ENCODE results near the gene TEX13D.

The TEX13D gene

GRCh38 chrX:124348182-124348581, 15.7 kb downstream of the TEX13D start:
- no peak for DNase-seq (ENCODE audit: low read depth, low spot score)

GRCh38 chrX:124348885-124349453, 16.5 kb downstream of the TEX13D start:
- DNase-seq (ENCODE audit: low read depth, low spot score) = no peak

- DNase-seq (ENCODE audit: low read depth, low spot score) = no peak
These were observed 22.2 kb downstream of the TEX13D start for GRCh38 chrX:124354648-124355047.

- no peak for DNase-seq (ENCODE audit: low read depth, low spot score)
These were observed 26.4 kb downstream of the TEX13D start for GRCh38 chrX:124358800-124359383.

- DNase-seq (ENCODE audit: low read depth, low spot score) = no peak
These were observed 29.6 kb downstream of the TEX13D start for GRCh38 chrX:124362072-124362471.

GRCh38 chrX:124362761-124363160, 30.3 kb downstream of the TEX13D start:
- DNase-seq (ENCODE audit: low read depth, low spot score) = no peak

- DNase-seq (ENCODE audit: low read depth, low spot score) = no peak
These were observed 37.3 kb downstream of the TEX13D start for GRCh38 chrX:124369722-124370121.

GRCh38 chrX:124373348-124373747, 40.9 kb downstream of the TEX13D start:
- DNase-seq (ENCODE audit: low read depth, low spot score) = no peak

- no peak for DNase-seq (ENCODE audit: low read depth, low spot score)
These were observed 46.2 kb downstream of the TEX13D start for GRCh38 chrX:124378643-124379042.

- DNase-seq (ENCODE audit: low read depth, low spot score) = no peak
These were observed 50.9 kb downstream of the TEX13D start for GRCh38 chrX:124383354-124383753.

- no peak for DNase-seq (ENCODE audit: low read depth, low spot score)
These were observed 53.9 kb downstream of the TEX13D start for GRCh38 chrX:124386401-124386800.
